HAP-1 (cell line): ENCODE data around the gene FAM229A.
A peak's percentile ranks its signal among the peaks of the same experiment; 100 is the strongest.

Source experiments
- DNase-seq, 2 experiments: peaks; one replicate each; pipeline ENCODE4 v3.0.0-alpha.2; 2016 to 2020; ENCODE audit warnings: low spot score in 2 of 2
- H3K27me3 ChIP-seq: fragments of 250-450 bp; sonication (Bioruptor Pico); 2 replicates; pipeline ENCODE4 v1.5.1; 2020; ENCODE audit warnings: low read depth, mild to moderate bottlenecking, moderate library complexity
- H3K36me3 ChIP-seq: fragments of 250-450 bp; sonication (Bioruptor Pico); replicated peaks from 2 replicates; pipeline ENCODE4 v1.5.1; 2020; ENCODE audit warnings: mild to moderate bottlenecking
- H3K4me1 ChIP-seq: fragments of 250-450 bp; sonication (Bioruptor Pico); 2 replicates; pipeline ENCODE4 v1.5.1; 2020; ENCODE audit warnings: mild to moderate bottlenecking
- H3K4me3 ChIP-seq: fragments of 250-450 bp; sonication (Bioruptor Pico); 2 replicates; pipeline ENCODE4 v1.5.1; 2020; ENCODE audit warnings: mild to moderate bottlenecking, moderate library complexity
- H3K9me3 ChIP-seq: fragments of 250-450 bp; sonication (Bioruptor Pico); 2 replicates; pipeline ENCODE4 v1.5.1; 2020; ENCODE audit warnings: mild to moderate bottlenecking, moderate library complexity
- in situ Hi-C: fragments of 300-500 bp; cut with MboI; formaldehyde crosslinking; loops from 3 replicates; pipeline ENCODE4 v1.14.3; 2020; ENCODE audit warnings: low sequenced_read_pairs, inconsistent platforms, mixed read lengths

FAM229A gene

DNA sequence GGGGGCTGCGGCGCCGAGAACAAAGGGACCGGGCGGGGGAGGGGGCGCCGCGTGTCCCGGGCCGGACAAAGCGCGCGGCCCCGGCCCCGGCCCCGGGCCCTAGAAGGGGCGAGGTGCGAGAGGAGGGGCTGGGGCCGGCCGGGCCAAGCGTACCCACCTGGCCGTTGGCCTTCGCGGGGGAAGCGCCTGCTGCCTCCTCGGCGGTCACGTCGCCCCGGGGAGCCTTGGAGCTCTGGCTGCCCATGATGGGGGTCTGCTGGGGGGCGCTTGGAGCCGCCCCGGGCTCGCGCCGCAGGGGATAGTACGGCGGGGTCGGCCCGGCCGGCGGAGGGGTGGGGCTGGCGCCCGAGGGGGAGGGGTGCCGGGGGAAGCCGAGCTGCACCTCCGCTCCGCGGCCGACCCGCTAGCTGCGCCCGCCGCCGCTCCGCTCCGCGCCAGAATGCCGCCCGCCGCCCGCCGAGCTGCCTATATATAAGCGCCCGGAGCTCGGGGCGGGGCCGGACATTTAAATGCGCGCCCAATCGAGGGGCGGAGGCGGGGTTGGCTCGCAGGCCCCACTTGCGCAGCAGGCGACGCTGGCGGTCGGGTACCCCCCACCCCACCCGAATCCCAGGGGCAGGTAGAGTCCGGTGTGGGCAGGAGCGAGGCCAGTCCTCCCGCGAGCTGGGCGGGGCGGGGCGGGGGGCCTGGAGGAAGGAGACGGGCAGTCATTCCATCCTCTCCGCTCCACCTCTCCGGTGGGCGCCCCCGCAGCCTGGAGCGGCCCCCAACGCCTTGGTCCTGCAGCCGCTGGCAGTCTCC, 26.3 kb downstream of the FAM229A start, which contains the start of gene MARCKSL1:
TSS of gene MARCKSL1 (minus strand) at position 444 of the 801 bp plus-strand sequence. CDS start at position 244, 200 bp downstream.
- H3K4me3 ChIP-seq = peak within 1 kb of the TSS; percentile 66
- H3K4me1 ChIP-seq = peaks cover 12% of the 10 kb centered on the region
- no peaks in the 10 kb centered on the region for H3K9me3 ChIP-seq
- DNase-seq = peak; percentile 65 to 88
- peaks cover 42% of the 10 kb centered on the region for H3K36me3 ChIP-seq
- in situ Hi-C loops = no loop called here
- H3K27me3 ChIP-seq = no peaks in the 10 kb centered on the region

GRCh38 chr1:32335535-32335789, 26.8 kb downstream of the FAM229A start:
- H3K9me3 ChIP-seq = no peaks in the 10 kb centered on the region
- H3K27me3 ChIP-seq = no peaks in the 10 kb centered on the region
- peaks cover 48% of the 10 kb centered on the region for H3K36me3 ChIP-seq
- H3K4me3 ChIP-seq = peak overlapping the region; percentile 66
- DNase-seq = no peak
- in situ Hi-C loops = no loop called here
- H3K4me1 ChIP-seq = peaks cover 12% of the 10 kb centered on the region

DNA sequence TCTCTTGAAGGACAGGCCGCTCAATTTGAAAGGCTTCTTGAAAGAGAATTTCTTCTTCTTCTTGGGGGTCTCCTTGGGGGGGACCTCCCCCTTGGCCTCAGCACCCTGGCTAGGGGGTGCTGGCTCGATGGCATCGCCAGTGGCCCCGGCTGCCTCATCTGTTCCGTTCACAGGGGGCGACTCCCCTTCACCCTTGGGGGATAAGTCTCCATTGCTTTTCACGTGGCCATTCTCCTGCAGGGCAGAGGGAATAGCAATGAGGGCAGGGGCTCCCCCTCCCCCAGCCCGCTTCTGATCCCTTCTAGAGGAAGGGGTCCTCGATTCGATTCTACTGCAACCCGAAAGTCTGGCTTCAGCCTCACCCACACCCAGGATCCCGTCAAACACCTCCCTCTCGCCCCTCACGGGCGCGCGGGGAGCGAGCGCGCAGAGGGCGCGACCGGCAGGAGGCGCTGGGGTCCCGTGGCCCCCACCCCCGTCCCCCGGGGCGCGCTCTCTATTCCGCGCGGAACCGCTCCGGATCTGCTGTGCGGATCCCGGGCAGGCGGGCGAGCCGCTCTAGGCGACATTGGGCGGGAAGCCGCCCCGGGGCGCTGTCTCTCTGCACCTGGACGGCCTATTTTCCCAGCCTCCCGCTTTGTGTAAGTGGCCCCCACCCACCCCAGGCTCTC, 27.3 kb downstream of the FAM229A start:
- Histone ChIP-seq H3K27me3 (no peaks in the 10 kb centered on the region), H3K4me3 (peak overlapping the region; percentile 66), H3K9me3 (no peaks in the 10 kb centered on the region), H3K4me1 (peaks cover 12% of the 10 kb centered on the region), H3K36me3 (peaks cover 52% of the 10 kb centered on the region)
- in situ Hi-C loops = no loop called here
- DNase-seq = peak in 1 of 2 experiments; percentile 69

DNA sequence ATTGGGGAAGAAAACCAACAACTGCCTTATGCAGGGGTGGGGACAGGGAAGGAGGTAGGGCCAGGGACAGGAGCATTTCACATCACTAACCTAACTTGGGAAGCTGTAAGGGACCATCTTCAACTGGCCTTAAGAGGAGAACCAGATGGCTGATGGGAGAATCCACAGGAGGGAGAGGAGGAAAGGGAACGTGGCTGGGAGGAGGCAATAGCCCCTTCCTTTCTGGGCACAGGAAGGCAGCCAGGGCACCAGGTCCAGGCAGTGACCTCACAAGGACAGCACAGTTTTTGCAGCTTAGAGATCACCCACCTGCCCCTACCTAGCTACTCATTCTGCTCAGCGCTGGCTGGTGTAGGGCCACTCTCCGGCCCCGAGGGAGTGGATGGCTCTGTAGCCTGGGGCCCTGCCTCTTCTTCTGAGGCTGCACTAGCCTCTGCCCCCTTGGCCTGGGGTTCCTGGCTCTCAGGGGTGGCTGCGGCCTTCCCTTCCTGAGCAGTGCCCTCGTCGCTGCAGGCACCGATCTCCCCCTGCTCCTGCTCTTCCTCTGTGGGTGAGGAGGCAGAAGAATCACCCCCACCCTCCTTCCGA, 27.9 kb downstream of the FAM229A start:
- no peaks in the 10 kb centered on the region for H3K9me3 ChIP-seq
- peak overlapping the region; percentile 66 for H3K4me3 ChIP-seq
- H3K36me3 ChIP-seq = peaks cover 59% of the 10 kb centered on the region
- H3K27me3 ChIP-seq = no peaks in the 10 kb centered on the region
- in situ Hi-C loops = no loop called here
- peak in 1 of 2 experiments; percentile 42 for DNase-seq
- peaks cover 12% of the 10 kb centered on the region for H3K4me1 ChIP-seq

GRCh38 chr1:32333251-32333963, 28.9 kb downstream of the FAM229A start:
- no peak overlapping the region for H3K4me3 ChIP-seq
- H3K4me1 ChIP-seq = peaks cover 12% of the 10 kb centered on the region
- in situ Hi-C loops = no loop called here
- peaks cover 68% of the 10 kb centered on the region for H3K36me3 ChIP-seq
- no peaks in the 10 kb centered on the region for H3K27me3 ChIP-seq
- no peaks in the 10 kb centered on the region for H3K9me3 ChIP-seq
- no peak for DNase-seq

DNA sequence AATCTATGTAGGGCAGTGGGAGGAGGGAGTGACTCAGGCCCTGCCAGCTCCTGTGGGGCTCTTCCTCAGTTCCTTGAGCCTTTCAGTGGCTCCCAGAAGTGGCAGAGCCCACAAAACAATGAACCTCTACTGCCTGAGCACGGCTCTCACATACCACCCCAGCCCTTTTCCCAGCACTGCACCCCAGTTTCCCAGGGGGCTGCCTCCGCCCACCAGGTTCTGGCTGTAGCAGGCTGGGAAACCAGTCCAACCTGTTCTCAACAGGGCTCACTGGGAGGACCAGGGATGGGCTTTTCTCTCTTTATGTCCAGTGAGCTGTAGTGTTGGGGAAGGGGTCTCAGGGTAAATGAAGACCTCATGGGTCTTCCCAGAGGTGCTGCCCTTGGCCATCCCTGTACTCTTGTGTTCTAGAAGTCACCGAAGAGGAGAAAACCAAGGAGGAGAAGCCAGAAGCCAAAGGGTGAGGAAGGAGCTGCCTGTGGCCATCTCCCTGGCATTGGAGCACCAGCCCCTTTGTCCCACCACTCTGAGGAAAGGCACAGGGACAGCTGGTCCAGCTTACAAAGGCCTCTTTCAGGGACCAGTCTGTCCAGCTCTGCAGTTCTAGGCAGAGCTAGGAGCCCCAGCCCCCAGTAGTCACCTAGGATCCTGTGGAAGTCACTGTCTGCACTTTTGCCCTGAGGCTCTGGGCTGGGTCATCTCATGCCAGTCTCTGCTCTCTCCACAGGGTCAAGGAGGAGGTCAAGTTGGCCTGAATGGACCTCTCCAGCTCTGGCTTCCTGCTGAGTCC, 29.8 kb downstream of the FAM229A start:
- DNase-seq = no peak
- in situ Hi-C loops = no loop called here
- Histone ChIP-seq H3K4me3 (no peak overlapping the region), H3K27me3 (no peaks in the 10 kb centered on the region), H3K9me3 (no peaks in the 10 kb centered on the region), H3K36me3 (peaks cover 76% of the 10 kb centered on the region), H3K4me1 (peaks cover 12% of the 10 kb centered on the region)

- no peak for DNase-seq
- in situ Hi-C loops = no loop called here
- H3K27me3 ChIP-seq = no peaks in the 10 kb centered on the region
- peaks cover 83% of the 10 kb centered on the region for H3K36me3 ChIP-seq
- no peak overlapping the region for H3K4me3 ChIP-seq
- no peaks in the 10 kb centered on the region for H3K9me3 ChIP-seq
- peaks cover 12% of the 10 kb centered on the region for H3K4me1 ChIP-seq
These were observed 30.7 kb downstream of the FAM229A start for GRCh38 chr1:32331549-32331948.

- DNase-seq = no peak
- Histone ChIP-seq H3K27me3 (no peaks in the 10 kb centered on the region), H3K9me3 (no peaks in the 10 kb centered on the region), H3K36me3 (peaks cover 91% of the 10 kb centered on the region), H3K4me3 (no peak overlapping the region), H3K4me1 (peaks cover 9% of the 10 kb centered on the region)
- in situ Hi-C loops = no loop called here
These were observed 31.6 kb downstream of the FAM229A start for GRCh38 chr1:32330558-32331151.

- Histone ChIP-seq H3K4me1 (peaks cover 9% of the 10 kb centered on the region), H3K36me3 (peaks cover 96% of the 10 kb centered on the region)
These were observed 32.3 kb downstream of the FAM229A start for GRCh38 chr1:32329931-32330466.

GRCh38 chr1:32327204-32327603, 35.1 kb downstream of the FAM229A start:
- Histone ChIP-seq H3K4me1 (no peaks in the 10 kb centered on the region), H3K4me3 (no peak overlapping the region), H3K36me3 (peaks cover 86% of the 10 kb centered on the region), H3K9me3 (no peaks in the 10 kb centered on the region), H3K27me3 (no peaks in the 10 kb centered on the region)
- DNase-seq = no peak
- in situ Hi-C loops = no loop called here

More at GRCh38 chr1:32329931-32330466, 32.3 kb downstream of the FAM229A start:
- in situ Hi-C loops = no loop called here
- H3K27me3 ChIP-seq = no peaks in the 10 kb centered on the region
- no peaks in the 10 kb centered on the region for H3K9me3 ChIP-seq
- no peak for DNase-seq
- no peak overlapping the region for H3K4me3 ChIP-seq

DNA sequence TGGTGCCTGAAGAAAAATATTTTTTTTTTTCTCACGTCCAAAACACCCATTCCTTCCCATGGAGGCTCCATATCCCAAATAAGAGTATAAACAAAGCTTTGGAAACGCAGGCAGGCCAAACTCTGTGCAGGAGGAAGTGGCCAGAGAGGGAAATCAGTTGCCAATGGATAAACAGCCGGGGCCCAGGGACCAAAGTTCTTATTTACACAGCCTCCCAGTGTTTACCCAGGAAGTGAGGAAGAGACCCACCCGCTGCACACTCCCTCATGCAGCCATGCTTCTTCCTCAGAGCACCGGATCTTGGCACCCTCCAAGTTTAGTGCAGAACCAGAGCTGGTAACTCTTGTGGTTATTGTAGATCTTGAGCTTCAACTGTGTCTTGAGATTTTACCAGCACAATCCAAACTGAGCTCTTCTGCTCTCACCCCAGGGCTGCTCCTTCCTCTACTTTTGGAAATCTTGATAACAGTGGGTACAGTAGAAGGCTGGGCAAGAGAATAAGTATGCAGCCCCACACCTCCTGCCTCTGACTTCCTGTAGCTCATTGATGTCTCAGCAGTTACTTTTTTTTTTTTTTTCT, 40.5 kb downstream of the FAM229A start:
- DNase-seq = no peak
- Histone ChIP-seq H3K4me3 (no peak overlapping the region), H3K9me3 (no peaks in the 10 kb centered on the region), H3K27me3 (no peaks in the 10 kb centered on the region), H3K4me1 (no peaks in the 10 kb centered on the region), H3K36me3 (peaks cover 67% of the 10 kb centered on the region)
- in situ Hi-C loops = no loop called here

GRCh38 chr1:32318127-32318869, 44.0 kb downstream of the FAM229A start:
- no peaks in the 10 kb centered on the region for H3K4me1 ChIP-seq
- H3K4me3 ChIP-seq = no peak overlapping the region
- no peaks in the 10 kb centered on the region for H3K9me3 ChIP-seq
- peaks cover 49% of the 10 kb centered on the region for H3K36me3 ChIP-seq
- in situ Hi-C loops = no loop called here
- no peaks in the 10 kb centered on the region for H3K27me3 ChIP-seq
- DNase-seq = no peak
